GM18508 (cell line): ENCODE data around the gene LRRC27.
A peak's percentile ranks its signal among the peaks of the same experiment; 100 is the strongest.

Source experiments
- ATAC-seq: cut with Tn5 transposase; IDR thresholded peaks from one replicate; pipeline ENCODE4 v1.9.1; 2021; ENCODE audit warnings: moderate number of reproducible peaks; ENCODE audit not compliant: insufficient read depth, unreplicated experiment

Gene LRRC27

GRCh38 chr10:132300582-132300981, 31.4 kb upstream of the LRRC27 start:
- no peak for ATAC-seq

DNA sequence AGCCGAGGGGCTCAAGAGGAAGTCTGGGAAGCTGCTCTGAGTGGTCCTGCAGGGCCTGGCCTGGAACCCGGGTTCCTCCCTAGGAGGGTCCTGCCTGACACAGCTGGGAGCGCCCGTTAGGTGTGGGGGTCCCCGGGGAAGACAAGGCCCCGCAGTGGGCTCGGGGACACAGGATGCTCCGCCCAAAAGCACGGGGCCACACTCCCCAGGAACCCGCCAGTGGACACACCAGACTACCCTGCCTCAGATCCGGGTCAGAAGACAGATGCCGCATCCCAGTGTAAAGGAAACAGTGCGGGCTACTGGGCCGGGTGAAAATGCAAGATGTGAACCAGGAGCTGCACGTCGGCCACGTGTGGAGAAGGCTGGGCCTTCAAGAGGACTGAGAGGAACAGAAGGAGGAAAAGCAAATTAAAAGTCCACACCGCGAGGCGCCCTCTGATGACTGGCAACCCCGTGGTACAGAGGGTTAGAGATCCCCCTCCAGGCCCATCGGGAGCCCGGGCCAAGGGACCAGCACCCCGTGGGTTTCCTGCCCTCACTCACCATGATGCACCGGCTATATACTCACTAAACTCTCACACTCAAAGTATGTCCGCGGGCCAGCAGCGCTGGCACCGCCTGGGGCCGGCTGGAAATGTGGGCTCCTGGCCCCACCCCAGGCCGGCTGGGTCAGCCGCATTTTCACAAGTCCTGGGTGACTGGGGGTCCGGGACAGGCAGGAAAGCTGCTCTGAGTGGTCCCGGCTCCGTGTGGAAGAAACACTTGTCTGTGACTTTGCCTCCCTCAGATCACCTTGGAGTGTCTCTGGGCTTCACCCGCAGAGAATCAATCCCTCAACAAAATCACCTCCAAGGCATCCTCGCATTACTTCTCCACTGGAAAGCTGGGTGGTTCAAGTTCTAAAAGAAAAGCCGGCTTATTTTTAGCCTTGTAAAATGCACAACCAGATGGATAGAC, 30.3 kb upstream of the LRRC27 start:
- ATAC-seq, result no peak

- no peak for ATAC-seq
Observed at GRCh38 chr10:132302421-132303310, 29.3 kb upstream of the LRRC27 start.

GRCh38 chr10:132303361-132304115, 28.5 kb upstream of the LRRC27 start:
- ATAC-seq, result no peak

GRCh38 chr10:132304756-132305509, 27.1 kb upstream of the LRRC27 start:
- ATAC-seq, result no peak

DNA sequence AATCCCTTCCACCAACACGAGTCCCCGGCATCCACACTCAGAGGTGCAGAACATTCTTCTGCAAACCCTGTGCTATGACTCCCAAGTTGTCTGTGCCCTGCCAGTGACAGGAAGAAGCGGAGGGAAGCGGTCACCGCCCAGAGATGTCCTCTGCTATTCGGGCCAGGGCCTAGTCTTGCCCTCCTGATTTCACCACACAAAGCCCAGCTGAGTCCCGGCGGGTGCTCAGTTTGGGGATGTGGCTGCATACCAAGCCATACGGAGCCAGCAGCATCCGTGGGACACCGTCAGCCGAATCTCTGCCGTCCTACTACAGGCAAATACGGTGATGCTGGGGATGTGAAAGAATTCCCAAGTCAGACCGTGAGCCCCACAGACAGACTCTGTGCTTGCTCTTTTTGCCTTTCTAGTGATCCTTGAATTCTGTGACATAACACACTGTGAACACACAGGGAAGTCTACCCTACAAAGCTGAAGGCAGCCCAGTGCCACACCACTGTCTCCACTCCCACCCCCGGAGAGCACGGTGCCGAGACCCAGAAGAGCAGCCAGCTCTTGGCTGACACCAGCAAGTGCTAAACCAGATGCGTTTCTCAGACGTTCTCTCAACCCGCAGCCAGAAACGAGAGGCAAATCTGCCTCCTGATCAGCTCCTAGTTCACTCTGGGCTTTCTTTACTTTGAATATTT, 26.2 kb upstream of the LRRC27 start:
- ATAC-seq, result no peak

- ATAC-seq, result no peak
Observed at GRCh38 chr10:132306343-132306685, 25.7 kb upstream of the LRRC27 start.

GRCh38 chr10:132306864-132307751, 24.9 kb upstream of the LRRC27 start:
- ATAC-seq, result peak; percentile 10

DNA sequence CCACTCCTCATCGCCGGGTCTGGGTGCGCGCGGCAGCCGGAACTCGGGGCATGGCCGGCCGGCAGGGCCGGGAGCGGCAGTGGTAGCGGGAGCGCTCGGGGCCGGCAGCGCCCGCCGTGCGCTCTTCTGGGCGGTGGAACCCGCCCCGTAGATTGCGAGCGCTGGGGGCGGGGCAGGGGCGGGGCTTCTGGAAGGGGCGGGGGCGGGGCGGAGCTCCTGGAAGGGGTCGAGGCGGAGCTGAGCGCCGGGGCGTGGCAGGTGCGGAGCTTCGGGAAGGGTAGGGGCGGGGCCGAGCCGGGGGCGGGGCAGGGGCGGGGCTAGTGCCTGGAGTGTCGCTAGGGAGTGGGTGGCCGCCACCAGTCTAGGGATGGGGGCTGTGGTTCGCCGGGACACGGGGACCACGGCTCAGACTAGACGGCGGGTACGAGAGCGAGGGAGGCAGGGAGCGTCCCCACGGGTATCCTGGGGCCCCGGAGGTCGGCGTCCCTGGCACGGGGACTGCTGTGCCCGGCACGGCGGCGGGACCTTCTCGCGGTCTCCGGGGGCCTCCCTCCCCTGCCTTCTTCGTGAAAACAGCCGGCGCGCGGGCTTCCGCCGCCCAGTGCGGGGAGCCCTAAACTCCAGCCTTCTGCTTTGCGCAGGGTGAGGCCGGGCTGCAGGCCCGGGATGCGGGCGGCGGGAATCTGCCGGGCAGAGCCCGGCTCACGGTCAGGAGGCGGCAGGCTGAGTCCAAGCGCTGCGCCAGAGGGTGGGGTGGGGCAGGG, 24.0 kb upstream of the LRRC27 start, which contains the start of gene STK32C:
TSS of gene STK32C (minus strand) at position 128 of the 764 bp plus-strand sequence. CDS start at position 11, 117 bp downstream.
- ATAC-seq, result peak; percentile 50

GRCh38 chr10:132308587-132309470, 23.2 kb upstream of the LRRC27 start:
- ATAC-seq, result no peak

- no peak for ATAC-seq
Observed at GRCh38 chr10:132309471-132309865, 22.5 kb upstream of the LRRC27 start.

GRCh38 chr10:132309879-132310591, 22.0 kb upstream of the LRRC27 start:
- no peak for ATAC-seq

GRCh38 chr10:132310701-132311337, 21.2 kb upstream of the LRRC27 start:
- no peak for ATAC-seq

DNA sequence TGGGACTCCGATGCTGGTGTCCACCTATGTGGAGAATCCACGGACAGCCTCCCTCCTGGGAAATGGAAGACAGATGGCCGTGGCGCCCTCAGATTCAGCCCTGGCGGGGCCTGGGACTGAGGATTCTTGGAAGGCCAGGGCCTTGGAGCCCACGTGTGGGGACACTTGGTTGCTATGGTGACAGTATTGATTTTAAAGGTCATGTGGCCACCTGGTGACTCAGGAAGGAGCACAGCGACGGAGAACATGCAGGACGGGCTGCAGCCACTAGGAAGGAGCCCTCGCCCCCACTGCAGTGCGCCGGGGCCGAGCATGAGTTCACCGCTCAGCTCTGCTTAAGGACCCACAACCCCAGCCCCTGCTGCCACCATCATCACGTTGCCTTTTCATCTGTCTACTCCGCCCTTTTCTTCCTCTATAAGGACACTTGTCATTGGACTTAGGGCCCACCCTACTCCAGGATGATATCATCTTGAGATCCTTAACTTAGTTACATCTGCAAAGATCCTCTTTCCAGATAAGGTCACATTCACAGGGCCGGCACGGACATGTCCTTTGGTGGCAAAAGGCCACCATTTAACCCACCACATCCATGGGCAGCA, 20.6 kb upstream of the LRRC27 start:
- ATAC-seq, result no peak

- ATAC-seq, result no peak
Observed at GRCh38 chr10:132313305-132313704, 18.7 kb upstream of the LRRC27 start.
